ENCODE measurements around the gene DAB2. TPM values are rescaled to one million over a fixed set of nuclear protein-coding genes. Genes with fewer than 3 reads are reported as not detected.

The DAB2 gene
- total RNA-seq, 1 experiment from 2014 or later, result 5.5 TPM

GRCh38 chr5:39447059-39447458 lies 22.3 kb upstream of the DAB2 start (continued):
- TF ChIP-seq REST (IDR thresholded peaks at IDR 0.05; ENCODE audit: low read depth) (no peak), EZH2phosphoT487 (IDR thresholded peaks at IDR 0.05; ENCODE audit: borderline replicate concordance) (no peak), CTCF (IDR thresholded peaks at IDR 0.05 in 2 of 3, conservative IDR thresholded peaks at IDR 0.05 in 1 of 3; ENCODE audit: borderline replicate concordance in 1 of 3, insufficient read depth in 1 of 3, low read depth in 2 of 3, low read length in 2 of 3) (no peak), YY1 (IDR thresholded peaks at IDR 0.05; ENCODE audit: extremely low read depth, insufficient replicate concordance, low read depth, low read length) (no peak), CEBPB (IDR thresholded peaks at IDR 0.05; ENCODE audit: low read depth) (no peak), TCF7L2 (IDR thresholded peaks at IDR 0.05; ENCODE audit: borderline replicate concordance, extremely low read depth, insufficient read depth, insufficient read length) (no peak), SIN3A (IDR thresholded peaks at IDR 0.05; ENCODE audit: low read depth) (no peak), ZFX (IDR thresholded peaks at IDR 0.05) (no peak), ELF1 (IDR thresholded peaks at IDR 0.05; ENCODE audit: borderline replicate concordance, low read depth) (no peak)

DNA sequence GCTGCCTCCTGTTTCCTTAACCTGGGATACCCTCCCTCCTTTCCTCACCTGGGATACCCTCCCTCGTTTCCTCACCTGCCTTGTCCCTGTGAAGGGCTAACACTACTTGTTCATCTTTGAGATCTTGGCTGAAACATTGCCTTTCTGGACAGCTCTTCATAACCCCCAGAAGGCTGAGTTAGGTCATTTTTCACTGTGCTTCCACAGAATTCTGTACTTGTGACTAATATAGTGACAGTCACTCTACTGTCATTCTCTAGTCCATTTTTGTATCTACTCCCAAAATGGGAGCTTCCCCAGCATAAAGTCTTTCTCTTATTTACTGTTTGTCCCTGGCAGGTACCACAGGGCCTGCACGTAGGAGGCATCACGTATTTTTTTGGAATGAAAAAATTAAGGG lies 21.5 kb upstream of the DAB2 start:
- Histone ChIP-seq H3K9ac (ENCODE audit: low read length) (no peak overlapping the region), H3K27me3 (ENCODE audit: insufficient read depth, low read length) (no peaks in the 10 kb centered on the region), H3K4me3 (replicated peaks in 1 of 2; ENCODE audit: low read depth in 1 of 2, low read length in 2 of 2) (no peak overlapping the region), H3K9me3 (ENCODE audit: control insufficient read depth in 1 of 2, insufficient read depth in 1 of 2, low read depth in 1 of 2, low read length in 2 of 2) (no peaks in the 10 kb centered on the region), H2AFZ (ENCODE audit: low read depth, low read length, poor library complexity, severe bottlenecking) (no peak overlapping the region), H3K36me3 (ENCODE audit: control insufficient read depth in 1 of 2, insufficient read depth in 2 of 2, low read length in 2 of 2) (no peaks in the 10 kb centered on the region), H3K4me2 (ENCODE audit: low read length) (no peak overlapping the region), H3K9me2 (ENCODE audit: insufficient read depth) (no peaks in the 10 kb centered on the region), H4K20me1 (ENCODE audit: insufficient read depth) (no peaks in the 10 kb centered on the region), H3K79me2 (ENCODE audit: insufficient read depth, low read length) (no peaks in the 10 kb centered on the region), H3K4me1 (ENCODE audit: control insufficient read depth in 1 of 2, insufficient read depth in 2 of 2, low read length in 2 of 2) (no peaks in the 10 kb centered on the region), H3K27ac (ENCODE audit: low read depth, low read length) (no peak overlapping the region)
- DNase-seq (ENCODE audit: low read depth, low spot score) (no peak), ATAC-seq (no peak)
- CTCF ChIA-PET, result interaction anchor here (1.0 kb wide), 1 partner anchor 124 kb away, joined by 3 read pairs; no protein-coding TSS in a partner anchor
- POLR2A ChIA-PET, result no interaction called here
- TF ChIP-seq YY1 (IDR thresholded peaks at IDR 0.05; ENCODE audit: extremely low read depth, insufficient replicate concordance, low read depth, low read length), result no peak
- no peak for TF ChIP-seq EZH2 (IDR thresholded peaks at IDR 0.05)
- TF ChIP-seq RAD21 (IDR thresholded peaks at IDR 0.05; ENCODE audit: low read depth), result no peak
- TF ChIP-seq, protein P1, sequence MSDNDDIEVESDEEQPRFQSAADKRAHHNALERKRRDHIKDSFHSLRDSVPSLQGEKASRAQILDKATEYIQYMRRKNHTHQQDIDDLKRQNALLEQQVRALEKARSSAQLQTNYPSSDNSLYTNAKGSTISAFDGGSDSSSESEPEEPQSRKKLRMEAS (IDR thresholded peaks at IDR 0.05), result no peak
- TF ChIP-seq, protein P2, sequence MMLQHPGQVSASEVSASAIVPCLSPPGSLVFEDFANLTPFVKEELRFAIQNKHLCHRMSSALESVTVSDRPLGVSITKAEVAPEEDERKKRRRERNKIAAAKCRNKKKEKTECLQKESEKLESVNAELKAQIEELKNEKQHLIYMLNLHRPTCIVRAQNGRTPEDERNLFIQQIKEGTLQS (IDR thresholded peaks at IDR 0.05), result no peak
- BruUV-seq (replicated peaks), result no TSS peak
- RAD21 ChIA-PET (ENCODE audit: low non-redundant PET in 1 of 2, low total read pairs in 2 of 2, uncharacterized antibody in 2 of 2, unreplicated experiment in 2 of 2), result no interaction called here
- intact Hi-C loops (cut with micrococcal nuclease), result no loop called here

Data from HCT116 (cell line).